ENCODE measurements around the gene IL23R.

DNA sequence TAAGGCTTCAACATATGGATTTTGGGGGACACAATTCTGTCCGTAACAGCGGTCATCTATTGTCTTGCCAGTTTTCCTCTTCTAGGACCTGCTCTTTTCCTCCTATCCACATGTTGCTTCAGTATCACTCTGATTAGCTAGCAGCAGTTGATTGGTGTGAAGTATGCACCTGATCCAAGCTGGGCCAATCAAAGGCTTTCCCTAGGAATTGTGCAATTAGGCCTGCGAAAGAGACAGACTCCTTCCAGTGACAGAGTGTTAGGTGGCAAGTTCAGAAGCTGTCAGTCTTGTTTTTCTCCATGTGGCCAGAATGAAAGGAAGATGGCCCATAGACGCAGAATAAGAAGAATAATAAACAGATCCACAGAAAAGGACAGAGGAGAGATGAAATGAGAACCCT lies 107.3 kb downstream of the IL23R start:
- TF ChIP-seq, protein P1, sequence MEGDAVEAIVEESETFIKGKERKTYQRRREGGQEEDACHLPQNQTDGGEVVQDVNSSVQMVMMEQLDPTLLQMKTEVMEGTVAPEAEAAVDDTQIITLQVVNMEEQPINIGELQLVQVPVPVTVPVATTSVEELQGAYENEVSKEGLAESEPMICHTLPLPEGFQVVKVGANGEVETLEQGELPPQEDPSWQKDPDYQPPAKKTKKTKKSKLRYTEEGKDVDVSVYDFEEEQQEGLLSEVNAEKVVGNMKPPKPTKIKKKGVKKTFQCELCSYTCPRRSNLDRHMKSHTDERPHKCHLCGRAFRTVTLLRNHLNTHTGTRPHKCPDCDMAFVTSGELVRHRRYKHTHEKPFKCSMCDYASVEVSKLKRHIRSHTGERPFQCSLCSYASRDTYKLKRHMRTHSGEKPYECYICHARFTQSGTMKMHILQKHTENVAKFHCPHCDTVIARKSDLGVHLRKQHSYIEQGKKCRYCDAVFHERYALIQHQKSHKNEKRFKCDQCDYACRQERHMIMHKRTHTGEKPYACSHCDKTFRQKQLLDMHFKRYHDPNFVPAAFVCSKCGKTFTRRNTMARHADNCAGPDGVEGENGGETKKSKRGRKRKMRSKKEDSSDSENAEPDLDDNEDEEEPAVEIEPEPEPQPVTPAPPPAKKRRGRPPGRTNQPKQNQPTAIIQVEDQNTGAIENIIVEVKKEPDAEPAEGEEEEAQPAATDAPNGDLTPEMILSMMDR (IDR thresholded peaks at IDR 0.05; ENCODE audit: insufficient read depth, low read length, poor library complexity, severe bottlenecking), result no peak
- no peak for TF ChIP-seq EZH2phosphoT487 (conservative IDR thresholded peaks at IDR 0.05; ENCODE audit: low read length)

Measured in SU-DHL-6 (cell line).